CD4-positive, alpha-beta T cell treated with Interleukin-6 for 4 hours (primary cell): Measurements from ENCODE around the gene AGBL4.

Experiments
- DNase-seq: peaks from one replicate; pipeline ENCODE4 v3.0.0-alpha.2; 2020; ENCODE audit warnings: mixed read lengths

The AGBL4 gene

DNA sequence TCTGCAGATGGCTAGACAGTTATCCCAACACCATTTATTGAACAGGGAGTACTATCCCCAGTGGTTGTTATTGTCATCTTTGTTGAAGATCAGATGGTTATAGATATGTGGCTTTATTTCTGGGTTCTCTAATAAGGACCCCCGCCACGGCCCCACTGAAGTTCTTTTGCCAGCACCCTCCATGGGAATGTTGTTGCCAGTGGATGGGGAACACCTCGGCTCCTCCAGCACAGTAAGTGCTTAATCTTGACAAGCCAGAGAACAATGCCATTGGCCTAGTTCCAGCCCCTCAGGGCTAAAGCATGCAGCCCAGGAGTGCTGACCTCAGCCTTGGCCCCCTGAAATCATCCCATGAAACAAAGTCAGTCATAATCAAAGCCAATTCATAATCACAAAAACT, 337.6 kb downstream of the AGBL4 start:
- DNase-seq: no peak

DNA sequence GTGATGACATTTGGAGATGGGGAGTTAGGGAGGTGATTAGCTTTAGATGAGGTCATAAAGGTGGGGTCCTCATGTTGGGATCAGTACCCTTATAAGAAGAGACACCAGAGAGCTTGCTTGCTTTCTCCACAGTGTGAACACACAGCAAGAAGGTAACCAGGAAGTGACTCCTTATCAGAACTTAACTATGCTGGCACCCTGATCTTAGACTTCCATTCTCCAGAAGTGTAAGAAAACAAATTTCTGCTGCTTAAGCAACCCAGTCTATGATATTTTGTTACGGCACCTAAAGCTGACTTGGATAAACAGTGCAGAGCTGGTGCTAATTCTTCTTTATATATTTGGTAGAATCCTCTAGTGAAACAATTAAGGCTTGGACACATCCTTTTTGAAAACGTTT, 346.0 kb downstream of the AGBL4 start:
- no peak for DNase-seq

GRCh38 chr1:49651136-49651535, 372.6 kb downstream of the AGBL4 start:
- no peak for DNase-seq

GRCh38 chr1:49630156-49630555, 393.6 kb downstream of the AGBL4 start:
- no peak for DNase-seq

DNA sequence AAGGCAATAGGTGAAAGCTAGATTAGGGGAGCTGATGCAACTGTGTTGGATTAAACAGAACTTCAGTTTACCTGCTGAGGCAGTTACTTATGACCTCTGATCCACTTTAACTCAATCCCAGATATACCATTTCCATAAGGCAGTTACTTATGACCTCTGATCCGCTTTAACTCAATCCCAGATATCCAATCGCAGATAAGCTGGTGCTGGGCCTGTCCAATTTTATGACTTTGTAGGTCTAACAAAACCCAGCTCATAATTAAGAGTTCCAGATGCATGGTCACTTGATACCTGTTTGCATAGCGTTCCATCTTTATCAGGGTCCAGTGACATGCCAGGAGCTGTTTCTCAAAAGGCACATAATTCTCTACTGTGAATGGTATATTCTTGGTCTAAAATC, 396.0 kb downstream of the AGBL4 start:
- DNase-seq: no peak

DNA sequence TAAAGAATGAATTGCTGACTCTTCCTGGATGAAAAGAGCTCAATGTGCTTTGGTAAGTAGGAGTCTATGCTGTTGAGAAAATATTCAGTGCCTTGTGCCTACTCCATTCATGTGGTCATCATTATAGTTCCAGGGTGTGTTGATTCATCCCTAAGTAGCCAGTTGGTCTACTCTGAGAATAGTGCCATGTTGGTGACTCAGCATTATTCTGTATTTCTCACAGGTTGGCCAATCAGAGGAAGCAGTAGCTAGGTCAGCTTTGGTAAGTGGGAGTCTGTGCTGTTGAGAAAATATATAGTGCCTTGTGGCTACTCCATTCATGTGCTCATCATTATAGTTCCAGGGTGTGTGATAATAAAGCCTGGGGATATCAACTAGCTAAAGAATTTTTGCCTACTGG, 397.3 kb downstream of the AGBL4 start:
- no peak for DNase-seq

DNA sequence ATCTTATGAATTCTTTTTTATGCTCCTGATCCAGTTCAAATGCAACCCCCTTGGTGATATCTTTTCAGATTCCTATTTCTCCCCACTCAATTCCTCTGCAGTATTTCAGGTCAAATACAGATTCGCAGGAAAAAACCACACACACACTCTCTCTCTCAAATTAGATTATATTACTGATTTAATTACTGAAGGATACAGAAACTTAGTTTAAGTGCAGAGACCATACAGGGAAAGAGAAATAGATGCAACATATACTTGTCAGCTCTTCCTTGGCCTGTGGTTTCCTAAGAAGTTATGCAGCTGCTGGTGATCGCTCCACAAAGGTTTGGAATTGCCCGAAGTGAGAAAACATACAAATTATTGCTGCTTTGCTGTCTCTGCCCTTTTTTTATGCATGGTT, 400.9 kb downstream of the AGBL4 start:
- DNase-seq: no peak

GRCh38 chr1:49606082-49606481, 417.7 kb downstream of the AGBL4 start:
- DNase-seq: no peak

DNA sequence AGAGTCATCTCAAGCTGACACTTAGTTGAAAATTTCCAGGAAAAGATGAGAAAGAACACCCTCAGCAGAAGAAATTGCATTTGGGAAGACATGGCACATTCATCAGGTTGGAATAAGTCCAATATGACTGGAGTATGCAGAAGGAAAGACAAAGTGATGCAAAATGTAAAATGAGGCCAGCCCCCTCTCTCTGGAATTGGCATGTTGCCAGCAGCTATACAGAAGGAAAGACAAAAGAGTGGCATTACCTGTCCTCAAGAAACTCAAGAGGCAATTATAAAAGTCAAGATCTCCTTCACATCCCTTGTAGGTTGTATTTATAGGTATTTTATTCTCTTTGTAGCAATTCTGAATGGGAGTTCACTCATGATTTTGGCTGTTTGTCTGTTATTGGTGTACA, 426.3 kb downstream of the AGBL4 start:
- DNase-seq: no peak

- no peak for DNase-seq
Observed at GRCh38 chr1:49576327-49576901, 447.3 kb downstream of the AGBL4 start.

DNA sequence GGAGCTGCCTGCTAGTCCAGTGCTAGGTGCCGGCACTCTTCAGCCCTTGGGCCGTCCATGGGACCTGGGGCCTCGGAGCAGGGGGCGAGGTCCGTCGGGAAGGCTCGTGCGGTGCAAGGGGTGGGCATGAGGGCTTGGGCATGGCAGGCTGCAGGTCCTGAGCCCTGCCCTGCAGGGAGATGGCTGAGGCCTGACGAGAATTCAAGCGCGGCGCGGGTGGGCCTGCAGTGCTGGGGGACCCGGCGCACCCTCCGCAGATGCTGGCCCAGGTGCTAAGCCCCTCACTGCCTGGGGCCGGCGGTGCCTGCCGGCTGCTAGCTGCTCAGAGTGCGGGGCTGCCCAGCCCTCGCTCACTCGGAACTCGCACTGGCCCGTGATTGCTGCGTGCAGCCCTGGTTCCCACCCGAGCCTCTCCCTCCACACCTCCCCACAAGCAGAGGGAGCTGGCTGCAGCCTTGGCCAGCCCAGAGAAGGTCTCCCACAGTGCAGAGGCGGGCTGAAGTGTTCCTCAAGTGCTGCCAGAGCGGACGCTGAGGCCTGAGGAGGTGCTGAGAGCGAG, 467.0 kb downstream of the AGBL4 start:
- no peak for DNase-seq

DNA sequence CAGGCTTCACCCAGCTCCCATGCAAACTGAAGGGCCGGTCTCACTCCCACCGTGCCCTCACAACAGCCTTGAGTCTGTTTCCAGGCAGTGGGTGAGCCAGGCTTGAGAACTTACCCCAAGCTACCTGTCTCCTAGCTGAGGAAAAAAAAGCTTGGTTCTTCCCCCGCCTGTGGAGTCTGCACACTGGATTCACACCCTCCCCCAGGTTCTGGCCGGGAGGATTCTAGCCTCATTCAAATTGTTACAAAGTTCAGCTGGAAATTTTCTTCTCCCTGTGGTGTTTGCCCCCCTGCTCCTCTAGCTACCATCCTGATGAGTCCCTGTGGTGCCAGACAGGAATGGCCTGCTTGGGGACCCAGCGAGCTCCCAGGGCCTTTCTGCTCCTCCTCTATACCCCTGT, 471.7 kb downstream of the AGBL4 start:
- no peak for DNase-seq

DNA sequence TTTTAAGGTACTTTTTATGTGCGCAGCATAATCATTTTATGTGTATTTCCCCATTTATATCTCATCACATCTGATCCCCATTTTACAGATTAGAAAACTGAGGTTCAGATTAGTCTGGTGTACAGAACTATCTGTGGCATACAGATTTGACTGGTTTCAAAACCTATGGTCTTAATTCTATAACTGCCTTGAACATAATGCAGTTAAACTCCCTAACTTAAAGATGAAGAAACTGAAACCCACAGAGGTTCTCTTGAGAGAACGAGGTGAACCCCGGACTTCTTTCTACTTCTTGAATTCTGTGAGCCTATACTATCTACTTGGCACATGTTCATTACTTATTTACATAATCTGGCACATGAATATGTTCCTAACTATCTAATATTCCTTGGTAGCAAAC, 479.1 kb downstream of the AGBL4 start:
- DNase-seq: no peak

- no peak for DNase-seq
Observed at GRCh38 chr1:49541096-49541752, 482.5 kb downstream of the AGBL4 start.

- no peak for DNase-seq
Observed at GRCh38 chr1:49527606-49528305, 496.0 kb downstream of the AGBL4 start.

GRCh38 chr1:49526672-49527071, 497.1 kb downstream of the AGBL4 start:
- DNase-seq: no peak

DNA sequence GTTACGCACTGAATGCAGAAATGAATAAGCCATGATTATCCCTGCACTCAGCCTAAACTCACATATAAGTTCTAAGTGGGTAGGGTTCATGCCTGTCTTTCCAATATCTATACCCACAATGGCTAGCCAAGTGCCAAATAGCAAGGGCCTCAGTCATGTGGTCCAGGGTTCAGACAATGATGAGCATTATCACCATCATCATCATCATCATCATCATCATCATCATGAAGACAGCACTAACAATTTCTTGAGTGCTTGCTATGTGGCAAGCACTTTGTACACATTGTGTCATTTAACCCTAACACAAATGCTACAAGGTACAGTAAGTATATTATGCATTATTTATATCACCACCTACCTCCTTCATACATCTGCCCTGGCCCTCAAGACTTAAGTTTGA, 500.0 kb downstream of the AGBL4 start:
- DNase-seq: no peak

- DNase-seq: no peak
Observed at GRCh38 chr1:49466961-49467360, 556.8 kb downstream of the AGBL4 start.

DNA sequence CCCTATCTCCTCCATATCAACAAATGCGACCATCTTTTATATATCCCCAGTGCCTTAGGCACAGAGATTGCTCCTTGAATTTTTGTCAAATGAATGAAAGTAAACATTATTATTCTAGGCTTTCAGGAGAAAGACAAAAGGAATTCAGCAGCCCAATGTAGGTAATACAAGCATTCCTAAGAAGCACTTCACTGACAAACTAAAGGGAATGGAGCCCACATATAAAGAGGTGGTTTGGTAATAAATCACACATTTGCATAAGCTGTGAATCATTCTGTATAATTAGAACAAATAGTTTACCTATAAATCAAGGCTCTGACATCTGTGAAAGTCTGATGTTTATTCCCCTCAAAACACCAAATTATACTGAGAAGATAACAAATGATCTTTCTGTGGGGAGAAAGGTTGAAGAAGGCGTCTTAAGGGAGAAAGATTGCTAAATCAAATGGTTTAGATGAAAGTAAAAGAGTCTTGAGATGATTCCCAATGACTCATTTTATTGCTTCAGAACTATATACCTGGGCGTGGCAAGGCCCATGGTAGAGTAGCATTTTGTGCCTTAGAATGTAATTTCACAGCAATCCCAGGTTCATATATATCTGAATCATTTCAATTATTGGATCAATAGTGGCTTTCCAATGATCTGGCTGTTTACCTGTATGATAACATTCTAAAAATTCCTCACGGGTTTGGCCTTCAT, 558.1 kb downstream of the AGBL4 start:
- no peak for DNase-seq

DNA sequence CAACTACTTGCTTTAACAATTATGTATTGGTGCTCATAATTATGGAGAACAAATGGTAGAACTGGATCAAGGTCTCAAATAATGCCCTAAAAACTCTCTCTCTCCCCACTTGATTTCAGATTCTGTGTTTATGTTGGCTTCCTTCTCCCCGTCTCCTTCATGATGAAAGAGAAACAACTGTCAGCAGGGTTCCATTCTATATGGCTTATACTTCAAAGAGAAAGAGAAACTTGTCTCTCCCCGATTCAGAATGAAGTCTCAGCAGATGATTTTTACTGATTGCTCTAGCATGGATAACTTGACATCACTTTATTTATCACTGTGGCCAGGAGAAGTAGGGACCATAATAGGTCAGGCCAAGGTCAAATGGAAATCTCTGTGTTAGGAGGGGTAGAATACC, 575.6 kb downstream of the AGBL4 start:
- DNase-seq: no peak

- DNase-seq: no peak
Observed at GRCh38 chr1:49436865-49437264, 586.9 kb downstream of the AGBL4 start.

GRCh38 chr1:49435291-49435690, 588.5 kb downstream of the AGBL4 start:
- no peak for DNase-seq

DNA sequence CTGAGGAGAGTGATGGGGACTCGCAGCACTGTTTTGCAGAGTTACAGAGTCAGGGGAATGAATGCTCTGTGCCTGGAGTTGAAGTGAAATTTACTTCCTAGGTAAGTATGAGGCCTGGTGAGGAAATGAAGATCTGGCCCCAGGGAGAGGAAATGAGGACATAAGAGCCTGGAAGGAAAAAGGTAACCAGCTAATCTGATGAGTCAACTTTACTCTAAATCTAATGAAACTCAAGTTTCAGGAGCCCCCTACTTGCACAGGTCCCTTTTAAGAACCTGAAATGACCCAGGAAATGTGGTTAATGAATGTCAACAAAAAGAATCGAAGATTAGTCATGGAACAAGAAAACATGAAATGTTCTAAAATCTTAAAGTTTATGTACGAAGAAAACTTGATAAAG, 599.0 kb downstream of the AGBL4 start:
- DNase-seq: no peak

DNA sequence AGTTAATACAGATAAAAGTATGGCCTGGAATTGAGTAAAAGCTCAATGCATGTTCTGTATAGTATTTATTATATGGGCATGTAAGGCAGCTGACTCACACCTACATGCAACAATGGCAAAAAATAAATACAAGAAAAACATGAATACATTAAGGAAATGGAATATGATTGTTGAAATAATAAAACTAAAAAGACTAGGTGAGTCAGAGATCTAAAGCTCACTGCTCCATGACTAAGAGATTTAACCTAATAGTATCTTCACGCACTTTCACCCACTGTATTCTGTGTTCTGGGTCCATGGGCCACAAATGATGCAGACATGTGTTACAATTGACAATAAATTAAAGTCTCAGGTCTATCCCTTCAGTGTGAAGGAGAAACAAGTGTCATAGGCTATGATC, 607.0 kb downstream of the AGBL4 start:
- DNase-seq: no peak
